ENCODE data around the gene MS4A10. TPM values are rescaled to one million over a fixed set of nuclear protein-coding genes. Genes with fewer than 3 reads are reported as not detected.

Gene MS4A10
- total and polyA plus RNA-seq, 7 donors: 0.03 TPM; not detected in 6

DNA sequence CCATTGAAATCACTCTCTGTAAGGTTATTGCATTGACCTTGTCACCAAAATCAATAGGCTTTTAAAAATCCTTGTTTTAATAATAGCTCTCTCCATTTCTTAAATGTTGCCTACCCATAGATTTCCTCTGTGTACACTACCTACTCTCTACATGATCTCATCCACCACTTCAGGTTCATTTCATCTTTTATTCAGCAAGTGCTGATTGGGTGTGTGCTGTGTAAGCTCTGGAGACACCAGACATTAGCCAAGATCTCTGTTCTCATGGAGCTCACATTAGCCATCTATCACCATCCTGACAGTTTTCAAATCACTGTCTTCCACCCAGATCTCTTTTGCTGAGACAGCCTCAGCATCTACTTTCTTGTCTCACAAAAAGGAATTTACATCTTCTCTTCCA lies 4.4 kb upstream of the MS4A10 start:
- TF ChIP-seq CTCF (IDR thresholded peaks at IDR 0.05): no peak
- no peaks in the 10 kb centered on the region for H3K27me3 ChIP-seq (ENCODE audit: insufficient read depth in 3 of 3, low read length in 2 of 3)
- H3K27ac ChIP-seq: no peak overlapping the region
- H3K36me3 ChIP-seq (ENCODE audit: insufficient read depth in 1 of 2, low read depth in 1 of 2): no peaks in the 10 kb centered on the region
- DNase-seq: no peak
- no peaks in the 10 kb centered on the region for H3K9me3 ChIP-seq
- intact Hi-C loops (cut with DNase I): no loop called here
- H3K4me1 ChIP-seq: no peaks in the 10 kb centered on the region
- ATAC-seq: no peak
- H3K4me3 ChIP-seq: no peak overlapping the region

DNA sequence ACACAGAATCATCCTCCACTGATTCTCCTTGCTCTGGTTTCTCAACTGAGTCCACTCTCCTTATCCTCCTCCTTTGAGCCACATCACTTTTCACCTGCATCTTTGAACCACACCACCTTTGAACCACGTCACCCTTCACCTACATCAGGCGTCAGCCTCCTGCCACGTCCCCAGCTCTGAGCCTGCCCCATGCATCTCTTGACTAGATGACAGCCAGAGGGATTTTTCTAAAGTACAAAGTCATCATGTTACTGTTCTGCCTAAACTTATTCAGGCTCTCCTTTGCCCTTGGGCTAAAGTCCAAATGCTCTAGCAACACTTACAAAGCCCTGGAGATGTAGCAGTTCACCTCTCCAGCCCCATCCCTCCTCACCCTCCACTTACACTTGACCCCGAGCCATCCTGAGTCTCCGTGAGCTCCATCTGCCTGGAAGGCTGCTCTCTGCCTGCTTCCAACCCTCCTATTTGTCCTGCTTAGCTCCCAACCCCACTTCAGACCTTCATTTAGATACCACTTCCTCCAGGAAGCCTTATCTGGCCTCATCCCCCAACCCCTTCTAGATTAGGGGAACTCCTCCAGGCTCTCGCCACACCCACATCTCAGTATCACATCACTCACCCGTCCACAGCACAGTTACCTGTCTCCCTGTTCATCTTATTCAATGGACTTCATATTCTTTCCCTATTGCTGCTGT lies 3.7 kb upstream of the MS4A10 start:
- Histone ChIP-seq H3K4me3 (no peak overlapping the region), H3K4me1 (no peaks in the 10 kb centered on the region), H3K27ac (no peak overlapping the region), H3K27me3 (ENCODE audit: insufficient read depth in 3 of 3, low read length in 2 of 3) (no peaks in the 10 kb centered on the region), H3K9me3 (no peaks in the 10 kb centered on the region), H3K36me3 (ENCODE audit: insufficient read depth in 1 of 2, low read depth in 1 of 2) (no peaks in the 10 kb centered on the region)
- TF ChIP-seq CTCF (IDR thresholded peaks at IDR 0.05): no peak
- DNase-seq (no peak), ATAC-seq (no peak)
- WGBS, 3 donors: 75 to 82% (median 80%) methylated on average over 7 of the region's 7 CpGs
- intact Hi-C loops (cut with DNase I): no loop called here

DNA sequence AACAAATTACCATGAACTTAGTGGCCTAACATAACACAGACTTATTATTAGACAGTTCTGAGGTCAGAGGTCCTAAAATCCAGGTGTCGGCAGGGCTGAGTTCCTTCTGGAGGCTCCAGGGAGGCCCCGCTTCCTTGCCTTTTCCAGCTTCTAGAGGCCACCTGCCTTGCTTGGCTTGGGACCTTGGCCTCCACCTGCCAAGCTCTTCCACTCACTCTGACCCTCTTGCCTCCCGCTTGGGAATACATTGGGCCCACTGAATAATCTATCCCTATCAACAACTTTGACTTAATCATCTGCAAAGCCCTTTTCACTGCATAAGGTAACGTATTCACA lies 3.2 kb upstream of the MS4A10 start:
- intact Hi-C loops (cut with DNase I): no loop called here
- Histone ChIP-seq H3K4me1 (no peaks in the 10 kb centered on the region), H3K36me3 (ENCODE audit: insufficient read depth in 1 of 2, low read depth in 1 of 2) (no peaks in the 10 kb centered on the region), H3K4me3 (no peak overlapping the region), H3K27me3 (ENCODE audit: insufficient read depth in 3 of 3, low read length in 2 of 3) (no peaks in the 10 kb centered on the region), H3K9me3 (no peaks in the 10 kb centered on the region), H3K27ac (no peak overlapping the region)
- 88 to 92% (median 89%) methylated on average over 4 of the region's 4 CpGs for WGBS, 3 donors
- TF ChIP-seq CTCF (IDR thresholded peaks at IDR 0.05): no peak
- DNase-seq (no peak), ATAC-seq (no peak)

DNA sequence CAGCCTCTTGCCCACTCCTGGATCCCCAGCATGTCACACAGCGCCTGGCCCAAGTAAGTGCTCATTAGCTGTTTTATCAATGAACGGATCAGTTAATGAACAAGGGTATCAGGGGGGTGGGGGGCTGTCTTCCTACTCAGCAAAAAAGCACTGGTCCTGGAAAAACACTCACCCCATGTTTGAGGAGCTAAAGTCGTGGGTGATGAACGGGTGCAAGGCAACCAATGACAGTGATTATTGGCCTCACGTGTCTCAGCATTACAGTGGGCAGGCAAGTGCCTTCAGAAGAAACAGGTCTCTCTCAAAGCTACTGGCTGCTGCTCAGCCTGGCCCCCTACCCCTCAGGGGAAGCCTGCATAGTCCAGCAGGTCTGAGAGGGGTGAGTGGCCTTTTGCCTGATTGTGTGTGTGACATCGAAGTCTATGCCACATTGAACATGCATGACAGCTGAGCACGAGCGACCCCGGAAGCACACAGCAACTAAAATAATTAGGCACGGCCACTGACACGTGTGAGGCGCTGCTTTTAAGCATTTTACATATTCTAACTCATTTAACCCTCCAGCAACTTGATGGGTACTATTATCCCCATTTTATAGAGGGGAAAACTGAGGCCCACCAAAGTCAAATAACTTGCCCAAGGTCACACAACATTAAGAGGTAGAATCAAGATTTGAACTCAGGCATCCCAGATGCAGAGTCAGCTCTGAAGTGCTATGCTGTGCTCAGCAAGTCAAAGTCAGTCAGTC lies 2.6 kb upstream of the MS4A10 start:
- WGBS, 3 donors: 68 to 76% (median 68%) methylated on average over 12 of the region's 12 CpGs
- H3K9me3 ChIP-seq: no peaks in the 10 kb centered on the region
- intact Hi-C loops (cut with DNase I): no loop called here
- H3K27me3 ChIP-seq (ENCODE audit: insufficient read depth in 3 of 3, low read length in 2 of 3): no peaks in the 10 kb centered on the region
- TF ChIP-seq CTCF (IDR thresholded peaks at IDR 0.05): no peak
- no peak overlapping the region for H3K27ac ChIP-seq
- H3K36me3 ChIP-seq (ENCODE audit: insufficient read depth in 1 of 2, low read depth in 1 of 2): no peaks in the 10 kb centered on the region
- ATAC-seq: no peak
- no peak overlapping the region for H3K4me3 ChIP-seq
- no peak for DNase-seq
- H3K4me1 ChIP-seq: peaks cover 3% of the 10 kb centered on the region

GRCh38 chr11:60783141-60783484 lies 2.0 kb upstream of the MS4A10 start:
- H3K36me3 ChIP-seq (ENCODE audit: insufficient read depth in 1 of 2, low read depth in 1 of 2): no peaks in the 10 kb centered on the region
- no peak overlapping the region for H3K27ac ChIP-seq
- TF ChIP-seq CTCF (IDR thresholded peaks at IDR 0.05): no peak
- DNase-seq (no peak), ATAC-seq (no peak)
- H3K27me3 ChIP-seq (ENCODE audit: insufficient read depth in 3 of 3, low read length in 2 of 3): no peaks in the 10 kb centered on the region
- H3K9me3 ChIP-seq: no peaks in the 10 kb centered on the region
- H3K4me3 ChIP-seq: no peak overlapping the region
- WGBS, 3 donors: 91 to 95% (median 92%) methylated on average over 8 of the region's 8 CpGs
- intact Hi-C loops (cut with DNase I): no loop called here
- peaks cover 5% of the 10 kb centered on the region for H3K4me1 ChIP-seq

Measured in psoas muscle (tissue), 8 donors.